ENCODE results near the gene TGIF1.

TGIF1 gene

DNA sequence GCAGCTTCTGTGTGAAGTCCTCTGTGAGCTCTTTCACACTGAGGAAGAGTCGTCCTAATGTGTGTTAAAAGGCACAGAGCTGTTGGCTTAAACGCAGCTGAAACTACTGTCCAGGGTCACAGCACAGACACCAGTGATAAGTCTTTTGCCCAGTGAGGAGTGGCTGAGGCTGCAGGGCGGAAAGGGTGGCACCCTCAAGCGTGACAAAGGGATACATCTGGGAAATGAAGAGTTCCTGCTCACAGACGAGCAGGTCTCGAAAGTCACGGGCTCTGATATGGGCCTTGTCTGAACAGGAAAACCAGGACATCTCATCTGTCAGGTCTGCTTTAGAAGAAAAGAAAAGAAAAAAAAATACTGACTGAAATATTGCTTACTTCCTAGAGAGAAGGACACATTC lies 36.5 kb downstream of the TGIF1 start:
- no peak for DNase-seq

DNA sequence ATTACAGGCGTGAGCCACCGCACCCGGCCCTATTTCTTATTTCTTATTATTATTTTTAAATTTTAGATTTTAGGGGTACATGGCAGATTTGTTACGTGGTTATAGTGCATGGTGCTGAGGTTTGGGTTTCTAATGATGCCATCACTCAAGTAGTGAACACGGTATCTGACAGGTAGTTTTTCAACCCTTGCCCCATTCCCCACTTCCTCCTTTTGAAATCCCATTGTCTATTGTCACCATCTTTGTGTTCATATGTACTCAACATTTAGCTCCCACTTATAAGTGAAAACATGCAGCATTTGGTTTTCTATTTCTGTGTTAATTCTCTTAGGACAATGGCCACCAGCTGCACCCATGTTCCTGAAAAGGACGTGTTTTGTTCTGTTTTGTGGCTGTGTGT lies 39.5 kb downstream of the TGIF1 start:
- no peak for DNase-seq

DNA sequence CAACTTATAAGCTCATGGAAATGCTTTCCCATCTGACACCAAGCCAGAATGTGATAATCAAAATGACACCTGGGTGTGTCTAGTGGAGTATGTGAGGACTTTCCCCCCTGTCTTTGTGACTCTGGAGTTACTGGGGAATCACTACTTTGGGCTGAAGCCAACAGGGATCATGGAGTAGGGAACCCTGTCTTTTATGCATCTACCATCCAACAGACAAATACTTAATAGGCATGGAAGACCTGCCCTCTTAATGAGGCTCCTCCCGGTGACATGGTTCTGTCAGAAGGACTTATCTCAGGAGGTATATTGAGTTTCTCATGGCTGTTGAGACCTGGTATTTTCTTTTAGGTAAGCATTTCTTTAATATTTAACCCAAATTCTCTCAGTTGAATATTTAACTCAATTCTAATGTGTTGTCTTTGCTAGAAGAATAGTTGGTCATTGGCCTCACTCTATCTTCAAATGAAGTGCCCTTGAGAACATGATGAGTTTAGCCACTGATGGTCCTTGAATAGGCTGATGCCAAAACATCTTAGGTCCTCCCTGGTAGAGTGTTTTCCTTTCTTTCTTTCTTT lies 42.1 kb downstream of the TGIF1 start:
- no peak for DNase-seq

DNA sequence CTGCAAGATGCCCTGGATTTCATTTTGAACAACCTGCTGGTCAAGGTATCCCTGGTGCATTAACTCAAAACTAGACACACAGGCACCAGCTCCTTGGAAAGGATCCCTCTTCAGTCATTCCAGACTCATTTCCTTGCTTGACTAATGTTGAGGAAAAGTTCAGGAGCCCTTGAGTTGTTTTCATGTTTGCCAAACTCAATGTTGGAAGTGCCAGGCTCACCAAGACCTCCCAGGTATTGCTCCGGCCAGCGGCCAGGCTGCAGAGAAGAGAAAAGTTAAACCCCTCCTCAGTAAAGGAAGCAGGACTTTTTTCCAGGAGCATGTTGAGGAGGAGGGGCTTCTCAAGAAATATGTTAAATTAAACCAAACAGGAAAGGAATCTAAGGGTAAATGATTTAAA lies 42.7 kb downstream of the TGIF1 start:
- no peak for DNase-seq

DNA sequence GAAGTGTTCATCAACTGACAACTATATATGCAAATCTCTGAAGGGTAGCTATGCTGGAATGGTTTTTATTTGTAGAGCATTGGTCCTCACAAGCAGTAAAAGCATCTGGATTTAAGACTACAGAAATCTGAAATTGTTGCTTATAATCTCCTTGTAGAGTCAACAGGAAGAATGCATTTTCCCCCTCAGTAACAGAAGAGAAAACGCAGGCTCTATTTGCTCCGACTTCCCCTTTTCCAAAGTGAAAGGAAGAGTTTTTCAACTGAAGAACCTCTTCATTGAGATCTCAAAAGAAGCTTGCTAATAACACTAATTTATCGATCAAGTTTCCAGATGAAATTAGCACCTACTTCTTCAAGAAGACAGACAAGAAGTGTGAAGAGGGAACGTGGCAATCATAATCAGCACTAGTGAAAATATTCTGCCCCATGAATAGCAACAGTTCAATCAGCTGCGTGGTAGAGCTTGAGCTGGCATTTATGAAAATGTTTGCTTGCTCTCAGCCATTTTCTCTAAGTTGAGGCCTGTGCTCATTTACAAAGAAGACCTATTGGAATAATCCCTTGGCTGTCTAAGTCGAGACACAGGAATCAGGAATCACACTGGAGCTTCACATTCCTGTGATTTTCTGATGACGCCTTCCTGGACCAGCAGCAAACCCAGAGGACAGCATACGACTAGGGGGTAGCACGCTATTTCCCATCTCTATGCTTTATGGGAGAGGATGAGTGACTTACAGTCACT lies 43.7 kb downstream of the TGIF1 start:
- DNase-seq, result no peak

DNA sequence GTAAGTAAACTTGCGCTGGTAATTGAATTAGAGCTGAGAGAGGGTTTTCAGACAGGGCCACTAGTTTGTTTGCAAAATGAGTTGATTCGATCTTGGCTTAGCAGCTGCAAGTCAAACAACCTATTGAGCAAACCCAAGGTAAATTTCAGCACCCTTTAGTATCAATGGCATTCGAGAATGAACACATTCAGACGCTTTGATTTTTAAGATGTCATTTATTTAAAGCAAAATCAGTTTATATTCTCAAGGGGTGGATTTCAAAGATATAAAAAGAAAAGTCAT lies 44.2 kb downstream of the TGIF1 start:
- DNase-seq, result no peak

DNA sequence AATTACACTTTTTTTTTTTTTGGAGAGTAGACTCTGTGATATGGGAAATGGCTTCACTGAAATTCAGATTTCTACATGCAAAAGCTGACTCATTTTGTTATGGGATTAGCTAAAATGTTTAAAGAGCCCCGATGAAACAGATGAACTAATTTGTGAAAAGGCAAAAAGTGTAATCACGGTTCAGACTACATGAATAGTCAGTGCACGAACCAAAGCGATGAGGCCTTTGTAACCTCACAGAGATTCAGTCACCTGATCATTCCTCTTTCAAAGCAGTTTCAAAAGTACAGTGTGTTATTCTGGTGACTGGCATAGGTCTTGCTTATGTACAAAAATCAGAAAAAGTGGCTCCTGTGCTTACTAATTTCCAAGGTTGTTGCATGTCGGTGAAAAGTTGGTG lies 44.6 kb downstream of the TGIF1 start:
- no peak for DNase-seq

DNA sequence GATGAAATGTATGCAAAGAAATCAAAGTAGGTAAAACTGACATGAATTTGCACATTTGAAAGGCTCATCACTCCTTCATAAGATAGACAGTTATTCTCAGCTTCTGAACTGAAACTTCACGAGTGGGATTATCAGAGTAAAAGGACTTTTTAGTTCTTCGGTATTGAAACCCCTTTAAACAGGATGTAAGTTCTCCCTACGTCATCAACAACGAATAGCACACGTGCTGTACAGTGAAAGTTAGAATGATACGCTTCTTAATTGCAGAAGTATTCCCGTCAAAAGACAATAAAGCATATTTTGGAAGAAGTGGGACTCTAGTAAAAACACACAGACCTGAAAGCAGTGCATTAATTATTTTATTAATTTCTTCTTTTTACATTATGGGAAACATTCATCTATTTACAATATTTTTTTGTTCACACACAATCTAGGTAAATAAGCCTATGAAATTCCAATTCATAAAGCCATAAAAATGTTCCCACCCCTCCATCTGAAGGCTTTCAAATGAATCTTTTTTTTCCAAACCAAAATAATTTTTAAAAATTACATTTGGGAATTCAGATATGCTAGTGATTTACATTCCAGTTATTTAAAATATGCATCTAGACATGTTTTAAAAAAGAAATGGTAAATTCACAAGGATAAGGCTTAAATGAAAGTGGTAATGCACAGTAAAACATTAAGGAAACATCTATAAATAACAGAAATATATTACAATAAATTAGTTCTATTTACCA lies 45.9 kb downstream of the TGIF1 start:
- peak; percentile 11 for DNase-seq

DNA sequence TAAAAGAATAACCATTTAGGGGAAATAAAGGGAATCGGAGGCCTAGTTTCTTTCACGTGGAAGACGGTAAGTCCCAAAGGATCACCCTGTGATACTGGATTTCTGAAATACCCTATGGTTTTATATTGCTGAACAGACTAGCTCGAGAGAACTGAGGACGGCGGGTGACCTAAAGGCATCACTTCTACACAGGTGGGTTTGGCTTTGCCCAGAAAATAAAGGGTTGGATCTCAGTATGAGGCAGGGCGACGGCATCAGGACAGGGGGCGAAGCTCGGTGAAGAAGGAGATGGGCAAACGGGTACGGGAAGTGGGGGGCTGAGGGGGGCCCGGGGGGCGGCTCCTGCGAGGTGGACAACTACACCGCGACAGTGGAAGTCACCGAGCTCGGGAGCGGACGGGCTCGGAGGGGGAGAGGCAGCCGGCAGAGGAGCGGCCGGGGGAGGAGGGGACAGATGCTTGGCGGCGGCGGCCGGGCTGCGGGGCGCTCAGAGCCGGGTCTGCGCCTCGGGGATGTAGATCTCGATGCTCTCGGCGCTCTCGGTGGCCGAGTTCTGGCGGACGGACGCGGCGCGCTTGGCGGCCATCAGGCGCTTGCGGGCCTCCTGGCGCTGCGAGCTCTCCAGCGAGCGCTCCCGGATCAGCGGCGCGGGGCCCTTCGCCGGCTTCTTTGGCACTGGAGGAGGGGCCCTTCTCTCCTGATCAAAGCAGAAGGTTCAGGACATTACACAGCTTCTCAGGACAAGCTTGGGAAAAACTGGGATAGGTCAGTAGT lies 48.9 kb downstream of the TGIF1 start:
- DNase-seq, result no peak

DNA sequence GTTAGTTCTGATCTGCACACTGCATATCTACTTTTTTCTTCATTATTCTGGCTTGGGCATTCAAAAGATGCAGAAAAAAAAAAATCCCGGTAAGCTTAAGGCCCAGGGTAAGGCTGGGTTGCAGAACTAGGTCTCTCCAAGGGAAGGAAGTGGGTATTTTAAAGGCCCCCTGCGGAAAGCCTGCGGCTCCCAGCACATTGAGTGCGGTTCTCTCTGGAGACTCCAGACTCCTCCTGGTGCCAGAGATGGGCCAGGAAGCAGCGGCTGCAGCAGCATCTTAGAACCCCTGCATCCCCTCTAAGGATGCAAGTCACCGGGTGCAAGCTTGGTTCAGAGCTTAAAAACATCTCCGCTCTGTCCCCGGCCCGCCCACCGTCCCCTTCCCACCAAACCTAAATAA lies 49.5 kb downstream of the TGIF1 start:
- no peak for DNase-seq

DNA sequence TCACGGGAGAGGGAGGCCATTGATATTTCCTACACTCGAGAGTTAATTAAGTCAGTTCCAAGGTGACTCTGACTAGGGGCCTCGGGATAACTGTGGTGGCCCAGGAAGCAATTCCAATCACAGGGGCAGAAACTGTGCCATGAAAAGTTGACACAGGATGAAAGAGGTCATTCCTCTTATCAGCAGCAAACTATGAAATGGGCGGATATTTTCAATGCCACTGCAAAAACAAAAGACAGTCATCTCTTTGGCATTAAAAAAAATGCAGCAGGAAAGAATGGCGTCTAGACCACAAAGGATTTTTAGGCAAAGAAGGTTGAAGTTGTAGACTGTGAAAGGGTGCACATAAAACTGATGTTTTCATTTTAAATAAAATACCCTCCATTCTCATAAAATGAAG lies 50.0 kb downstream of the TGIF1 start:
- no peak for DNase-seq

DNA sequence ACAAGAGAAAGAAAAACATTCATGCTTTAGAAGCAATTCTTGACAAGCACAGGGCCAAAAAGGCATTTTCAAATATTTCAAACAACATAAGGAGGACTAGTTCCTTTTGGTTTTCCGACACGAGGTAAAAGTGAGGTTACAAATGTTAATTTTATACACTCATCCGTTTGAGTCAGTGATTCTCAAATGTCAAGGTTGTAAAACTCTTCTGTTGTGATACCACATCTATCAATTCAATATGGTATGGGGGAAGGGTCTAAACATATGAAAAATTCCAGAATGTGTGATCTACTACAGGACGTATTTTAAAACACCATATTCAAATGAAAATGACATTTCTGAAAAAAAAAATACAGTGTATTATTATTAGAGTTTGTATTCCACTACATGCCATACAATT lies 52.7 kb downstream of the TGIF1 start:
- DNase-seq, result no peak

DNA sequence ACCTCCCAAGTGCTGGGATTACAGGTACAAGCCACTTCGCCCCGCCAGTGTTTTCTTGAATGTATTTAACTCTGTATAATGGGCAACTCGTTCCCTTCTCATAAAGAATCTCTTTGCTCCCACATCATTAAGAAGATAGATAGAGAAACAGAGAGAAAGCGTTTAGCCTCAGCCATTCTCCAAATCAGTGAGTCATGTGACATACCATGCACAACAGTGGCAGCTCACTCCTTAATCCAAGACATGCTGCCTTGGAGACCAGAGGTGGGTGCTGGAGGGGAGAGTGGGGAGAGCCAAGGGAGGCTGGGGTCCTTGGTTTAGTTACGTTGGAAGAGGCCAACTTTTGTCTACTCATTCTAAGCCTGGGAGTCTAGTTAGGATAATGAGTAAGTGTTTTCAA lies 54.7 kb downstream of the TGIF1 start:
- no peak for DNase-seq

DNA sequence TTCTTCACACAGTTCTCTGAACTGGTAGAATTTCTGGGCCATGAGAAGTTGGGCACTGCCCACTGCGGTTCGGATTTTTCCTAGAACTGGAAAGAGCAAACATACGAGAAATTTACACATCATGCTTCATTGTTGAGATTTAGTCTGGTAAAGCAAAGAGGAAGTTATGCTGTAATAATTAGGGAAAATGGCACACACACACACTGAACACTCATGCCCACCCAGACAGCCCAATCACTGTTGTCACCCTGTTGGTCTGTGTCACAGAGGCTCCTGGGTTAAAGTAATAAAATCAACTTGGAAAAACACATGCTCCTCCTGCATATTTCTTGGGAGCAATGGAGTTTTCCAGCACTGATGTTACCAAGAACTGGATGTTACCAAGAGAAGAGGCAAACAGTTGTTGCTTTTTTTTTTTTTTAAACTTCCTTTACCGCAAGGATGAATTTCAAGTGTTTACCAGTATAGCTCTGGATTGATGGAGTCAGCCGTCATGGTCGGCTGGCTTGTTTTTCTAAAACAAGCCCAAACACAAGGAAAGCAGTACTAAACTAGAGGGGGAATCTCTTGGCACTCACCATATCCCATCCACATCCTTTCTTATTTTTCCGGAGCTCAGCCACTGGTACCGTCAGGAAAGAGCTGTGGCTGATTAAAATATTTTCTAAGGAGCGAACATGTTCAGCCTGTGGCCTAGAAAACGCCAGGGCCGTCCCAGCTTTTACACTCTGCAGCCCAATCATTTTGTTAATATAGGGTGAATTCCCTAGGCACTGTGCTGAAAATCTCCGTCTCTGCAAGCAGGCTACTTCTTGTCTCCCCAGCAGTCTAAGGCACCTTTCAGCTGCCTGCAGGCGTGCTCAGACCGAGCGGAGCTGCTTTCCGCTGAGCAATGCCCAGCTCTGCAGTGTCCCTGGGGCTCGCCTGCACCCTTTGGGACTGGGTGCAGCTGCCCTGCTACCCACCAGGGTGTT lies 58.9 kb downstream of the TGIF1 start:
- no peak for DNase-seq

Measured in CD4-positive, alpha-beta T cell treated with Interleukin-17A for 1 hour (primary cell).